Mononuclear cell (primary cell): ENCODE measurements around the gene SUPT6H. TPM values are rescaled to one million over a fixed set of nuclear protein-coding genes. Genes with fewer than 3 reads are reported as not detected.
A peak's percentile ranks its signal among the peaks of the same experiment; 100 is the strongest.
"Not testable (repeated sequence)": the region's sequence is repeated elsewhere in the genome, so short reads cannot be mapped to it uniquely, and the experiment has no call there.

Source experiments
- H3K27me3 ChIP-seq: 2 replicates; pipeline ENCODE4 v1.6.0; 2011; ENCODE audit warnings: low read length, control low read depth; ENCODE audit not compliant: insufficient read depth
- H3K4me1 ChIP-seq: 2 replicates; pipeline ENCODE4 v1.5.1; 2011; ENCODE audit warnings: mild to moderate bottlenecking, low read length, control low read depth; ENCODE audit not compliant: insufficient read depth
- H3K4me3 ChIP-seq: 2 replicates; pipeline ENCODE4 v1.5.1; 2011; ENCODE audit warnings: mild to moderate bottlenecking, low read length, moderate library complexity
- H3K9me3 ChIP-seq: 2 replicates; pipeline ENCODE4 v1.5.1; 2011; ENCODE audit warnings: low read depth, mild to moderate bottlenecking, control low read depth, low read length
- total RNA-seq: library from RNA; depleted of rRNA; stranded (reverse); fragments of >200 nt; gene quantifications from one replicate; pipeline ENCODE4 v1.2.3, GENCODE V29; 2012

Gene SUPT6H
- total RNA-seq, 1 donor: 80.9 TPM

- Histone ChIP-seq H3K4me3 (no peak overlapping the region), H3K9me3 (no peaks in the 10 kb centered on the region), H3K4me1 (peaks cover 33% of the 10 kb centered on the region), H3K27me3 (no peaks in the 10 kb centered on the region)
Measured at GRCh38 chr17:28641579-28641978, 20.4 kb upstream of the SUPT6H start.

GRCh38 chr17:28643983-28644786 is 17.8 kb upstream of the SUPT6H start:
- Histone ChIP-seq H3K4me3 (peak overlapping the region; percentile 90), H3K4me1 (peaks cover 40% of the 10 kb centered on the region), H3K9me3 (no peaks in the 10 kb centered on the region), H3K27me3 (no peaks in the 10 kb centered on the region)

GRCh38 chr17:28644787-28645575 is 17.0 kb upstream of the SUPT6H start, which contains the start of gene BLTP2:
BLTP2 (minus strand) TSS chr17:28645158; CDS start chr17:28645056, 102 bp downstream.
- H3K27me3 ChIP-seq: no peaks in the 10 kb centered on the region
- no peaks in the 10 kb centered on the region for H3K9me3 ChIP-seq
- H3K4me1 ChIP-seq: peaks cover 40% of the 10 kb centered on the region
- H3K4me3 ChIP-seq: peak within 1 kb of the TSS; percentile 90

GRCh38 chr17:28645576-28645939 is 16.4 kb upstream of the SUPT6H start:
- H3K9me3 ChIP-seq: no peaks in the 10 kb centered on the region
- H3K4me1 ChIP-seq: peaks cover 40% of the 10 kb centered on the region
- H3K4me3 ChIP-seq: peak overlapping the region; percentile 90
- H3K27me3 ChIP-seq: no peaks in the 10 kb centered on the region

- peak overlapping the region; percentile 13 for H3K4me3 ChIP-seq
- no peaks in the 10 kb centered on the region for H3K9me3 ChIP-seq
- no peaks in the 10 kb centered on the region for H3K27me3 ChIP-seq
- peaks cover 40% of the 10 kb centered on the region for H3K4me1 ChIP-seq
Measured at GRCh38 chr17:28646039-28646754, 15.8 kb upstream of the SUPT6H start.

GRCh38 chr17:28648698-28649097 is 13.3 kb upstream of the SUPT6H start:
- peaks cover 28% of the 10 kb centered on the region for H3K4me1 ChIP-seq
- no peak overlapping the region for H3K4me3 ChIP-seq
- no peaks in the 10 kb centered on the region for H3K27me3 ChIP-seq
- H3K9me3 ChIP-seq: no peaks in the 10 kb centered on the region

- H3K27me3 ChIP-seq: no peaks in the 10 kb centered on the region
- no peaks in the 10 kb centered on the region for H3K9me3 ChIP-seq
- H3K4me3 ChIP-seq: no peak overlapping the region
- peaks cover under 1% of the 10 kb centered on the region for H3K4me1 ChIP-seq
Measured at GRCh38 chr17:28655160-28655559, 6.8 kb upstream of the SUPT6H start.

GRCh38 chr17:28657756-28658155 is 4.2 kb upstream of the SUPT6H start:
- Histone ChIP-seq H3K4me3 (no peak overlapping the region), H3K27me3 (no peaks in the 10 kb centered on the region), H3K9me3 (no peaks in the 10 kb centered on the region), H3K4me1 (peaks cover 15% of the 10 kb centered on the region)

- H3K27me3 ChIP-seq, H3K4me3 ChIP-seq, H3K9me3 ChIP-seq: not testable (repeated sequence)
- H3K4me1 ChIP-seq: peaks cover 21% of the 10 kb centered on the region
Measured at GRCh38 chr17:28658342-28658741, 3.7 kb upstream of the SUPT6H start.

- H3K4me3 ChIP-seq, H3K9me3 ChIP-seq, H3K27me3 ChIP-seq: not testable (repeated sequence)
- peaks cover 27% of the 10 kb centered on the region for H3K4me1 ChIP-seq
Measured at GRCh38 chr17:28658766-28659496, 3.1 kb upstream of the SUPT6H start.

GRCh38 chr17:28659497-28659881 is 2.5 kb upstream of the SUPT6H start:
- H3K27me3 ChIP-seq, H3K4me3 ChIP-seq, H3K9me3 ChIP-seq: not testable (repeated sequence)
- peaks cover 32% of the 10 kb centered on the region for H3K4me1 ChIP-seq

- peak overlapping the region; percentile 85 for H3K4me3 ChIP-seq
- peaks cover 36% of the 10 kb centered on the region for H3K4me1 ChIP-seq
- no peaks in the 10 kb centered on the region for H3K27me3 ChIP-seq
- H3K9me3 ChIP-seq: no peaks in the 10 kb centered on the region
Measured at GRCh38 chr17:28662527-28662829, 473 bp downstream of the SUPT6H start.

- H3K4me1 ChIP-seq: peaks cover 44% of the 10 kb centered on the region
- H3K4me3 ChIP-seq: no peak overlapping the region
- no peaks in the 10 kb centered on the region for H3K27me3 ChIP-seq
- no peaks in the 10 kb centered on the region for H3K9me3 ChIP-seq
Measured at GRCh38 chr17:28663723-28664122, 1.7 kb downstream of the SUPT6H start.

- peaks cover 36% of the 10 kb centered on the region for H3K4me1 ChIP-seq
- H3K4me3 ChIP-seq: no peak overlapping the region
- H3K27me3 ChIP-seq: no peaks in the 10 kb centered on the region
Measured at GRCh38 chr17:28665994-28666393, 4.0 kb downstream of the SUPT6H start.

GRCh38 chr17:28667870-28668269 is 5.9 kb downstream of the SUPT6H start:
- H3K4me3 ChIP-seq: no peak overlapping the region
- H3K4me1 ChIP-seq: peaks cover 27% of the 10 kb centered on the region
- no peaks in the 10 kb centered on the region for H3K9me3 ChIP-seq
- H3K27me3 ChIP-seq: no peaks in the 10 kb centered on the region

More at GRCh38 chr17:28665994-28666393, 4.0 kb downstream of the SUPT6H start:
- no peaks in the 10 kb centered on the region for H3K9me3 ChIP-seq
